NCI-H2107 treated with DMSO at 0.1 percent for 48 hours (cell line): ENCODE data around the gene SRPK2.
A peak's percentile ranks its signal among the peaks of the same experiment; 100 is the strongest.

Source experiments
- DNase-seq: peaks from one replicate; lab custom pipeline; 2025; ENCODE audit not compliant: unreplicated experiment; lab: John Stamatoyannopoulos, UW

SRPK2 gene

GRCh38 chr7:105227391-105227790 lies 161.3 kb downstream of the SRPK2 start:
- no peak for DNase-seq

- no peak for DNase-seq
Measured at GRCh38 chr7:105224884-105225651, 163.7 kb downstream of the SRPK2 start.

DNA sequence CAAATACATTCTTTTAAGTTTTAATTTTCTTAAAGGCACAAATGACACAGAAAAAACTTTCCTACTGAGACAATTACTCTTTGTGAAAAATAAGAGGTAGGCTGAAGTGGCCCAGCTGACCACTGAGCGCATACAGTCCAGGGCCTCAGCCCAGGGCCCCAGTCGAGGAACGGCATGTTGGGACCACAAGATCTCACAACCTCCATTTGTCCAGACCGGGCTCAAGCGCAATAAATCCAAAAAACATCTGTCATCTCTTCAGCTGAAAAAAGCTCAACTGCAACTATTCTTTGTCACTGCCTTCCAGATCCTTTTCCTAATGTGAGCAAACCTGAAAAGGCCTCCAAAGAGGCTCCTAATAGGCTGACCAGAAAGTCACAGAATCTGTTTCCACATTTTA lies 165.8 kb downstream of the SRPK2 start:
- DNase-seq: no peak

DNA sequence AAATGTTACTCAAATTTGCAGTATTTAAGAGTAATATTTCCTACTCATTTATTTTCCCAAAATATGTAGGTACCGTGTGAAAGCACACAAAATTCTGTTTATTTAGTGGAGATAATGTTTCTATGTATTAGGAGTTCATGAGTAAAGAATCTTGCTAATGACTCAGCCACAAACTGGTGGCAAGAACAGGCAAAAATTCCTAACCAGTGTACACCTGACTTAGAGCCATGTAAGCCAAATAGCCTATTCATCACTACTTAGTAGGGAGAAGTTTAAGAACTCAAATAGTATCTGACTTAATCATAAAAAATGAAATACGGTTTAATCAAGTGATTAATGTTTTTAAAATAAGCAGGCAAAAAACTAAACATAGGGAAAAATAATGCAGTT lies 169.0 kb downstream of the SRPK2 start:
- DNase-seq: no peak

DNA sequence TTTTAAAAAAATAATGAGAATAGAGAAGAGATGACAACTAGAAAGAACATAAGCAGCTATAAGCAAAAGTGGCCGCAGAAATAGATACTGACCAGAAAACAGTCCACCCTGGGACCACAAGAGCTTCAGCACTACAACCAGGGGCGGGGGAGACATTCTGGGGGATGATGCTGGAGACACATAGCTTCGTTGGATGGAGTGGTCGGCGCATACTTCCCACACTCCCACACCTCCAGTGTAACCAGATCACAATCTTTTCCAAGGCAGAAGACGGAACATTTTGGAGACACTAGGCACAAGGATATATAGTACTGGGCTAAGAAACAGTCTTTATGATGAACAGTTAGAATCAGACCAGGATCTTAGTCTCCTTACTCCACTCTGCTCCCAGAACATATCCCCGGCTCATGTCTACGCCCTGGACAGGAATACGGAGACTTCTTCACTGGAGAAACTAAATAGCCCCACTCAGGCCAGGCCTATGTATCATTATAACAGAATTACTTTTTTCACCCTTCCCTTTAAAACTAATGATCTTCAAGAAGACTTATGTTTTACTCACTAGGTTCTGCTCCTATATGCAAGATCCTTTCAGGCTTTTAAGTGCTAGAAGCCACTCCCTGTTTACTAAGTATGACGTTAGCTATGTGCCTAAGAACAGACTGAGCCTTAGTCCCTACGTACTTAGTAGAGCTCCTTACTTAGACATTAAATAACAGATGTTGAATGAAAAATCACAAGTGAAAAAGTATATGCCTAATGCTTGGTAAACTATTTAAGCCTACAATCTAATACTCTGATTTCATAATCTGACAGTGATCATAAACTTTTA lies 169.6 kb downstream of the SRPK2 start:
- DNase-seq: no peak

GRCh38 chr7:105218215-105218614 lies 170.5 kb downstream of the SRPK2 start:
- no peak for DNase-seq

GRCh38 chr7:105216786-105217185 lies 171.9 kb downstream of the SRPK2 start:
- DNase-seq: no peak

DNA sequence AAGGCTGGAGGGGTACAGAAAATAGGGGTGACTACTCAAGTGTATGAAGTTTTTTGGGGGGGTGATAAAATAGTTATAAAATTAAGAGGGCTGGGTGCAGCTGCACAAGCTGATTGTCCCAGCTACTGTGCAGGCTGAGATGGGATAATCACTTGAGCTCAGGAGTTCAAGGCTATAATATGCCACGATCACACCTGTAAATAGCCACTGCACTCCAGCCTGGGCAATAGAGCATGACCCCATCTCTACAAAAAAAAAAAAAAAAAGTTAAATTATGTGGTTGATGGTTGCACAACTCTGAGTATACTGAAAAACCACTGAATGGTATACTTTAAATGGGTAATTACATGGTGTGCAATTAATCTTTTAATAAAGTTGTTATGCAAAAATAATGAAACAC lies 172.9 kb downstream of the SRPK2 start:
- DNase-seq: no peak

DNA sequence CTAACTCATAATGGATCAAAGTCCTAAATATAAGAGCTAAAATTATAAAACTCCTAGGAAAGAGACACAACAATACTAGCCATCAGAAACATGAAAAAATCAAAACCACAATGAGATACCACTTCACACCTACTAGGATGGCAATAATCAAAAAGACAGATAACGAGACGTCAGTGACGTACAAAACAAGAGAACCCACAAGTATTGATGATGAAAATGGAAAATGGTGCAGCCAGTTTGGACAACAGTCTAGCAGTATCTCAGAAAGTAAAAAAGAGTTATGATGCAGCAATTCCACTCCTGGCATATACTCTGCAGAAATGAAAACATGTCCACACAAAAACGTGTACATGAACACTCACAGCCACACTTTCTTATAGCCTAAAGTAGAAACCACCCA lies 173.5 kb downstream of the SRPK2 start:
- no peak for DNase-seq

DNA sequence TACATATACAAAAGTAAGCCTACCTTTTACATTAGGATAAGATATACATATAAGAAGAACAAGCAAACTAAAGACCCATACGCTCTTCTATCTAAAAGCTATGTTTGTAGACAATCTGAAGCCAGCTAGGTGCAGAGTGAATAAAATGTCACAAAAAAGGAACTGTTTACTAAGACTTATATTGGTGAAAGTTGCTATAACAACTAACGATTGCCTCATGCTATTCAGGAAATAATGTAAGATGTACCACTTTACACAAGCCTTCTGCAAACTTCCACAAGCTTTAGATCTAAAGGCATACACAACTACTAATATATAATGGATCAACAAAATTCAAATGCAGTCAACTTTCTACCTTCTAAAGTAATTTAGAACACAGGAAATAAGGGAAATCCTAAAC lies 175.1 kb downstream of the SRPK2 start:
- DNase-seq: no peak

DNA sequence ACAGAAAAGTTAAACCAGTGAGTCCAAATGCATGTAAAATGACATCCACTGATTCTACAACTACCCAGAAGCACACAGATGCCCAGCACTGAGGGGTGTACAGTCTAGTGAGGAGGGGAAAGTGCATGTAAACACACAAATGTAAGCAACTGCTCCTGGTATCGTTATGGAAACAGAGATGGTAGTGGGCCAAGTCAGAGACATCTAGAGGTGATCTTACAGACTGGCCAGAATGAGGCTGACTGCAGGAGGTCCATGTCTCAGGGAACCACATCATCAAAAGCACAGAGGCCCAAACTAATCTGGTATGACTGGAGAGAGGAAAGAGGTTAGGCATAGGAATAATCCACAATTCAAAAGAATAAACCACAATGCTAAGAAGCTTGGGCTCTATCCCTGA lies 176.5 kb downstream of the SRPK2 start:
- DNase-seq: no peak

GRCh38 chr7:105210721-105211205 lies 178.0 kb downstream of the SRPK2 start:
- no peak for DNase-seq

- DNase-seq: no peak
Measured at GRCh38 chr7:105209870-105210269, 178.9 kb downstream of the SRPK2 start.

DNA sequence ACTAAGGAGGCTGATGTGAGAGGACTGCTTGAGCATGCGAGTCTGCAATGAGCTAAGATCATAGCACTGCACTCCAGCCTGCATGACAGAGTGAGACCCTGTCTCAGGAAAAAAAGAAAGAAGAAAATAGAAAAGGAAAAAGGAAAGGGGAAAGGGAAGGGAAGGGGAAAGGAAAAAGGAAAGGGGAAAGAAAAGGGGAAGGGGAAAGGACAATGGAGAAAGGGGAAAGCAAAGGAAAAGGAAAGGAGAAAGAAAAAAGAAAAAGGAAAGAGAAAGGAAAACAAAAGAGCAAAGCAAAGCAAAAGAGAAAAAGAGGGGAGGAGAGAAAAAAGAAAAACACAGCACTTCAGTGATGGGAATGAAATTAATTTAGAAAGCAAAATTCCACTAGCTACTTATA lies 179.3 kb downstream of the SRPK2 start:
- DNase-seq: no peak

DNA sequence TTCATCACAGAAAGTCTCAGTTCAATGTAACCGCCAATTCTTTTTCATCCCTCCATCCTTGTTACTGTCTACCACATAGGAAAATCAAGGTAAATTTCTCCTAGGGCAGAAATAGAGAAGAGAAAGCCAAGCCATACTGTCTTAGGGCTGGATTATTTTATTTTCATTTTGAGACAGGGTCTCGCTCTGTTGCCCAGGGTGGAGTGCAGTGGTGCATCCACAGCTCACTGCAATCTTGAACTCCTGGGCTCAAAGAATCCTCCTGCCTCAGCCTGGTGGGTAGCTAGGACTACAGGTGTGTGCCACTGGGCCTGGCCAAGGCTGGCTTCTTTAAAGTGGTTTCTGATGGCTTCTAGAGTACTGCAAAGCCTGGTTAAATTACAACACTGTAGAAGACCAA lies 181.7 kb downstream of the SRPK2 start:
- DNase-seq: no peak

- no peak for DNase-seq
Measured at GRCh38 chr7:105205592-105206237, 183.0 kb downstream of the SRPK2 start.

GRCh38 chr7:105204953-105205352 lies 183.8 kb downstream of the SRPK2 start:
- no peak for DNase-seq

DNA sequence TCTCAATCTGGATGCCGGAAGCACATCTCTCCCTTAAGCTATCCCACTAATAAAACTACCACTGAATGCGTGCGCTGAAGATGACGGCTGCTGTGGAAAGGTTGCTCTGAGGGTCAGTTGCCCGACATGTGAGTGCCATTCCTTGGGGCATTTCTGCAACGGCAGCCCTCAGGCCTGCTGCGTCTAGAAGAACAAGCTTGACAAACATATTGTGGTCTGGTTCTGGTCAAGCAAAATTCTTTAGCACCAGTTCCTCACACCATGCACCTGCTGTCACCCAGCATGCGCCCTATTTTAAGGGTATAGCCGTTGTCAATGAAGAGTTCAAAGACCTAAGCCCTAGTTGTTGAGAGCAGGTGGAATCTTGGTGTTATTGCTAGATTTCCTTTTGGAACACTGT lies 184.2 kb downstream of the SRPK2 start:
- no peak for DNase-seq

GRCh38 chr7:105202616-105203015 lies 186.1 kb downstream of the SRPK2 start:
- peak; percentile 94 for DNase-seq

DNA sequence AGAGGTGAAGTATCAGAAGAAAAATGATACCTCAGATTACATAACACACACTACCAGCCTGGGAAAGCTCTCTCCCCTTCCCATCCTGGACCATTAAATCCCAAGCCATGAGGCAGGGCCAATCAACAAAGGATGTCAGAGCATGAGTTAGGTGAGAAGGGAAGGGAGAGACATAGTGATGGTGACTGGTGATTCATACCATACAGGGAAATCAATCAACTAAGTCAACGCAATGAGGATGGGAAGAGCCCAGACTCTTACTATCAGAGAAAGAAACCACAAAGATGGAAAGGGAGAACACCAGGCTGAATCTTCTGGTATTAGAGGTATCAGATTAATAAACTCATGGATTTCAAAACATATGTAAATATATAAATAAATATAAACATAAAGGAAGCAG lies 189.3 kb downstream of the SRPK2 start:
- peak; percentile 52 for DNase-seq

GRCh38 chr7:105198223-105198622 lies 190.5 kb downstream of the SRPK2 start:
- DNase-seq: no peak

GRCh38 chr7:105196473-105196872 lies 192.2 kb downstream of the SRPK2 start:
- DNase-seq: no peak
